Measurements from ENCODE around the gene ZNF266.

The ZNF266 gene

DNA sequence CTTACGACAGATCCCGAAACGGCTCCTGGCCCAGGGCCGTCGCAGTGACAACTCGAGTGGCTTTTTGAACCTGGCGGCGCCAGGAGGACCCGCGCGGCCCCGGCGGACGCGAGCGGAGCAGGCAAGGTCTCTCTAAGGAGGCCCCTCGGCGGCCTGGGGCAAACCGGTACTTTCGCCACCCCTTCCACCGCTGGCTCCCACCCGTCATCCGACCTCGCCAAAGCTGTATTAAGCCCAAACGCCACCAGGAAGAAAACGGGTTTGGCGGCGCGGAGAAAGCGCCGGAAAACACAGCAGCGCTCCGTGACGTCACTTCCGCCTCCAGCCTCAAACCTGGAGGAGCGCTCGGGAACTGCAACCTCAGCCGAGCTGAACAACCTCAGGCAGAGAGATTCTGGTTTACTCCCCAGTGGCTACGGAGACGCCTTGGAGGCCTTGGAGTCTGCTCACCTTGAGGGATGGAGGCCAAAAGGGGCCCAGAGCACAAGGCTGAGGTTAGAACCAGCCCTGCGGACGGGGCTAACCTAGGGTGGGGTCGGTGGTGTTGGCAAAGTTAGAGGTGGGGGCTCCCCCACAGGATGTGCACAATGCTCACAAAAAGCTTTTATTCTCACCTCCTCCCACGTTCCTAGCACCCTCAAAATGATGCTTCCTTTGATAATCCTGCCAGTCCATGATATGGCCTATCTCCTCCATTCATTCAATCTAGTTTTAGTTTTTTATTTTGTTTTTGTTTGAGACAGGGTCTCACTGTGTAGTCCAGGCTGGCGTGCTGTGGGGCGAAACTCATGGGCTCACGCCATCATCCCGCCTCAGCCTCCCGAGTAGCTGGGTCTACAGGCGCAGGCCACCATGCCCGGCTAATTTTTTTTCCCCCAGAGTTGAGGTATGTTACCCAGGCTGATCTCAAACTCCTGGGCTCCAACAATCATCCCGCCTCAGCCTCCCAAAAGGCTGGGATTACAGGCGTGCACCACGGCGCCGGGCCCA, at the start of gene ZNF266:
Gene ZNF266, minus strand, starts transcription at position 295 of the 990 bp plus-strand sequence. CDS start 15,484 bp downstream, outside the sequence.
- DNase-seq = peak; percentile 39

DNA sequence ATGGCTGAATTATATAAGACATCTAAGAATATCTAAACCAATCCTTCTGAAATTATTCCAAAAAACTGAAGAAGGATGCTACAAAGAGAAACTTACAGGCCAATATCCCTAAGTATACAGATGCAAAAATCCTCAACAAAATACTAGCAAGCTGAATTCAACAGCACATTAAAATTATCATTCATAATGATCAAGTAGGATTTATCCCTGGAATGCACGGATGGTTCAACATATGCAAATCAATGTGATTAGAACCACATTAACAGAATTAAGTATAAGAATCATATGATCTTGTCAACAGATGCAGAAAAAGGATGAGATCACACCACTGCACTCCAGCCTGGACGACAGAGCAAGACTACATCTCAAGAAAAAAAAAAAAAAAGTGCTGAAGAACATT, 49.8 kb upstream of the ZNF266 start:
- DNase-seq = no peak

DNA sequence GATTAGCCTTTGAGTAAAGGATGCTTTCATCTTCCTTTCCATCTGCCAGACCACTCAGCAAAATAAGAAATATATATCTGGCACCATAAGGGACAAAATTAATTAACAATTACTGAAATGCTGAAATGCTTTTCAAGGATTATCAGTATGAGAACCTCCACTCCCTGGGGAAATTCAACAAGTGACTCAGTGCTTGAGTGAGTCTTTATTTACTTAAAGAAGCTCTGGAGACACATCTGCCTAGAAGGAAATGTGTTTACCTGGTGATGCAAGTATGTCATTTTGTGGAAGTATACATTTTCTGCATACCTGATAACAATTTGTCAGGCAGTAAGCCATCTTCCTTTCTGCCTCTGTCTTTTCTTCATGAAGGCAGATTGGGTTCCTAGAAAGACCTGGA, 39.6 kb upstream of the ZNF266 start:
- DNase-seq = no peak

DNA sequence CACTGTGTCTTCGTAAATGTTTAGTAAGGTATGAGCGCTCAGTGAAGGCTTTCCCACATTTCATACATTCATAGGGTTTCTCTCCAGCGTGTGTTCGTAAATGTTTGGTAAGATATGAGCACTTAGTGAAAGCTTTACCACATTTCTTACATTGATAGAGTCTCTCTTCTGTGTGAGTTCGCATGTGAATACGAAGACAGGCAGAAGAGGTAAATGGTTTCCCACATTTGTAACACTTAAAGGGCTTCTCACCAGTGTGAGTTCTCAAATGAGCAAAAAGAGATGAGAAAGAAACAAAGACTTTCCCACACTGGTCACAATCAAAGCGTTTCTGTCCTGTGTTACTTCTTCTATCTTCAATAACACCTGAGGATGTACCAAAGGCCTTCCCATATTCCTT, 31.8 kb upstream of the ZNF266 start:
- no peak for DNase-seq

DNA sequence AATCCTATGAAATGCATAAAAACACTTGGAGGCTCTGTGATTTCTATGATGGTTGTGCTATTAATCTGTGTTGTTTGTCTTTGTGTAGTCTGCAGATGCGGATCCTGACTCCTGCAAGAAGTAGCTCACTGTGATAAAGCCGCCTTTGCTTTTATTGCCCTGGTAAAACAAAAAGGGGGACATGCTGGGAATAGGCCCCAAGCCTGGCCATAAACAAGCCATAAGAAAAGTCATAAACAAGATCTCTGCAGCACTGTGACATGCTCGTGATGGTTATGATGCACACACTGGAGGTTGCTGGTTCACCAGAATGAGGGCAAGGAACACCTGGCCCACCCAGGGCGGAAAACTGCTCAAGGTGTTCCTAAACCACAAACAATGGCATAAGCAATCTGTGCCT, 26.6 kb upstream of the ZNF266 start:
- no peak for DNase-seq

DNA sequence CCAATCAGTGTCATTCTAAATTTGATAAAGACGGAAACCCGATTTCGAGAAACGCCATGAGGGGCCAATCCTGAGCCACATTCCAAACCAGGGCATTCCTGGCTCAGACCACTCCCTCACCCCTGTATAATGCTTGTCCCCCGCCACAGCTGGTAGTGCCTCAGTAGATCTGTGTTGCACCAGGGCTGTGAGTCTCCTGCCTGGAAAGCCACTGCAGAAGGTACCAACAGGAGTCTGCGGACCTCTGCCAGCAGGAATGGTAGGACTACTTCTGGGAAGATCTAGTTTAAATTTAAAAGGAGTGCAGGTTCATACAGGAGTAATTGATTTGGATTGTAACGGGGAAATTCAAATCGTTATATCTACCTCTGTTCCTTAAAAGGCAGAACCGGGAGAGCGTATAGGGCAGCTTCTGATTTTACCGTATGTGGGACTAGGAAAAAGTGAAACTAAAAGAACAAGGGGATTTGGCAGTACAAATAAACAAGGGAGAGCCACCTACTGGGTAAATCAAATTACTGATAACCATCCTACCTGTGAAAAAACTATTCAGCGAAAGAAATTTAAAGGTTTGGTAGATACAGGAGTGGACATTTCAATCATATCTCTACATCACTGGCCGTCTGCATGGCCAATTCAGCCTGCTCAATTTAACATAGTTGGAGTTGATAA, 20.8 kb upstream of the ZNF266 start:
- DNase-seq = no peak

DNA sequence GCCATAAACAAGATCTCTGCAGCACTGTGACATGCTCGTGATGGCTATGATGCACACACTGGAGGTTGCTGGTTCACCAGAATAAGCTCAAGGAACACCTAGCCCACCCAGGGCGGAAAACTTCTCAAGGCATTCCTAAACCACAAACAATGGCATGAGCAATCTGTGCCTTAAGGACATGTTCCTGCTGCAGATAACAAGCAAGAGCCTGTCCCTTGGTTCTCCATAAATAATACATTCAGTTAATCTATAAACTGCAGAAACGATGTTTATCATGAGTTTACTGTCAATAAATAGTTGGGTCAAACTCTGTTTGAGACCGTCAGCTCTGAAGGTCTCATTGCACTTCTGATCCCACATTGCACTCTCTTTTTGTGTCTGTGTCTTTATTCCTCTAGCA, 18.6 kb upstream of the ZNF266 start:
- DNase-seq = no peak

DNA sequence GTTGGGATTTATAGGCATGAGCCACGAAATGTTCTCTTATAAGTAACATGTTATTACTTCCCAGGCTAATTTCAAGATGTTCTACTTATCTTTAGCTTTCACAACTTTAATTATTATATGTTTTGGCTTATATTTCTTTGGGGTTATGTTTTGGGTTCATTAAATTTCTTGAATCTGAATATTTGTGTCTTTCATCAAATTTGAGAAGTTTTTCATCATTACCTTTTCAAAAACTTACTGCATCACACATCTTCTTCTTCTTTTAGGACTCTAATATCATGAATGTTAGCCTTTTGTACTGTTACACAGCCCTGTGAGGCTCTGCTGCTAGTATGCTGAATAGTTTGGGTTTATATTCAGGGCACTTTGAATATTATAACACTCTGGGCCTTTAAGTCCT, 9.7 kb upstream of the ZNF266 start:
- no peak for DNase-seq

DNA sequence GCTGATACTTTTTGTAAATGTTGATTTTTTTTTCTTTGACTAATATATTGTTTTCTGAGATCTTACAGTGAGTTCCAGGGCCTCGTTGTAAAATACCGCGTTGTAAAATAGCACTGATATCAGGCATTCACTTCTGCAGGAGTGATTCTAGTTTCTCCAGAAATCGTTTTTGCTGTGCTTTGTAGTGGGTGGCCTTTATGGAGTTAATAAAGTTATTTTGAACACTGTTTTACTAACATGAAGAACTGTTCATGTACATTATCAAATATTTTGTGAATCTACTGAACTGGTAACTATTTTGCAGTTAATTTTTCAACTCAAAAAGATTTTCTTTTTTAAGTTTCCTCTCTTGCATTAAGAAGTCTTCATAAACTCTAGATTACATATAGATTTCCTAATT, 985 bp upstream of the ZNF266 start:
- no peak for DNase-seq

DNA sequence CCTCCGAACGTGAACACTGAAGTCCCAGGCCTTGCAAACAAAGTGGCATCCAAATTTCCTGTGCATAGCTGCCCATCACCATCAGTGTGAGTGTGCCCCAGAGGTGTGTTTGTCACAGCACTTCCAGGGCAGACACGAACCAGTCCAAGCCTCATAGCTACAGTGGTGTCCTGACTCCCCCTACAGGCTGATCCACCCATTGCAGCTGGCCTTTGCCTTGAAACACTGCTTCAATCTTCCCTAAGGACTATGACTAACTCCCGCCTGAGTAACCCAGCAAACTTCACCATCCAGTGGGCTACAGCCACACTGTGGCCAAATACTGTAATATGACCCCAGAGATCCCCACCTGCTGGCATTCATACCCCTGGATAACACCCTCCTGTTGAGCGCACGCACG, 3.9 kb downstream of the ZNF266 start:
- no peak for DNase-seq

DNA sequence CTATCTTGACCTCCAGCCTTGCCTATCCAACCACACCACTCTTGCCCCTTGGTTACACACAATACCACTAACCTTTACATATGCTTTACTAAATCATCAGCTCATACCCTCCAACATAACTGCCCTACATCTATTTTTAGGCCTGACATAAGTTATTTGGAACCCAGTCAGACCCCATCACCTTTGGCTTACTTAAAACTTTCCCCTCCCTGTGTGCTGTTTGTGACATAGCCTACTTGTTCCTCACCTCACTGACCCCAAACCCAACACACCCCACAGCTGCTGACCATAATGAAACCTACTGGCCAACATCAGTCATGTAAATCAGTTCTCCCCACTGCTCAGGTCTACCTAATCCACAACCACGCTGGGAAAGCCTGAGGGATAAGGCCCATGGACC, 4.9 kb downstream of the ZNF266 start:
- DNase-seq = no peak

DNA sequence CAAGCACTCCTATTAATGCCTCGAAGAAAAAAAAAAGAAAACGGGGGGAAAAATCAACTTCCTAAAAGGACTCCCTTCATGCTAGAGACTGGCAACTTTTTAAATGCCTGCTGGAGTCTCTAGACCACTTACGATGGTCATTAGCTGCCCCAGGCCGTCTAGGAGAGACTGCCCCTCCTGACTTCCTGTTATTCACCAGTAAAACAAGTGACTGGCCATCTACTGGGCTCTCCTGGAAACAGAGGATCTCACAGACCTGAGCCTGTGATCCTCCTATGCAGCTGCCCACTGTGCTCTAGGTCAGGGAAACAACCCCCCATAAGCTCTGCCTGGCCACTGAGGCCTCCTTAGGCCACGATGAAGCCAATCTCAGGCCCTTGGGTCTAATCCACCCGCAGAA, 7.4 kb downstream of the ZNF266 start:
- DNase-seq = no peak

DNA sequence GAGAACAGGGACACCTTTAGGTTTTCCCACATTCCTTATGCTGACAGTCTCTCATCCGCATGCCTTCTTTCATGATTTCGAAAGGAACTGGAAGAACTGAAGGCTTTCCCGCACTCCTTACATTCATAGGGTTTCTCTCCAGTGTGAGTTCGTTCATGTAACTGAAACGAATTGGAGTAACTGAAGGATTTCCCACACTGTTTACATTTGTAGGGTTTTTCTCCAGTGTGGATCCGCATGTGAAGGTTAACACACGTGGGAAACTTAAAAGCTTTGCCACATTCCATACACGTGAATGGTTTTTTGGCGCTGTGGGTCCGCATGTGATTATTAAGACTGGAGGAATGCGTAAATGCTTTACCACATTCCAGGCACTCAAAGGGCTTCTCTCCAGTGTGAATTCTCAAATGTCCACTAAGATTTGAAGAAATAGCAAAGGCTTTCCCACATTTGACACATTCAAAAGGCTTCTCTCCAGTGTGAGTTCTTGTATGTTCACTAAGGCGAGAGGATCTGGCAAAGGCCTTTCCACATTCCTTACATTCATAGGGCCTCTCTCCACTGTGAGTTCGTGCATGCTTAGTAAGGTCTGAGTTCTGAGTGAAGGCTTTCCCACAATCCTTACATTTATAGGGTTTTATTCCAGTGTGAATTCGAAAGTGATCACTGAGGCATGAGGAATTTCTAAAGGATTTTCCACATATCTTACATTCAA, 22.0 kb downstream of the ZNF266 start:
- no peak for DNase-seq

DNA sequence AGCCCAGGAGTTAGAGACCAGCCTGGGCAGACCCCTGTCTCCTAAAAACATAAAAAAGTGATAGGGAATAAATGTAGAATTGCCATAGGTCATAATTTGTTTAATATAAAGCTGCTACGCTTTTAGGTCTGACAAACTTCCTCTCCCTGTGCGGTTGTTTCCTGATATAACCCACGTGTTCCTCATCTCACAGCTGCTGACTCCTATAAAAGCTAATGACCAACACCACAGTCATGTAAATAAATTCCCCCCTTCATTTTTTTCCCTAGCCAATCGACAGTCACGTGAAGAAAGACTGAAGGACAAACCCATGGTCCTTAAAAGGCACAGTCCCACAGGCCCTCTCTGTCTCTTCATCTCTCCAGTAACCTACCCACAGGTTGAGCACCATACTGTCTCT, 27.5 kb downstream of the ZNF266 start:
- DNase-seq = no peak

DNA sequence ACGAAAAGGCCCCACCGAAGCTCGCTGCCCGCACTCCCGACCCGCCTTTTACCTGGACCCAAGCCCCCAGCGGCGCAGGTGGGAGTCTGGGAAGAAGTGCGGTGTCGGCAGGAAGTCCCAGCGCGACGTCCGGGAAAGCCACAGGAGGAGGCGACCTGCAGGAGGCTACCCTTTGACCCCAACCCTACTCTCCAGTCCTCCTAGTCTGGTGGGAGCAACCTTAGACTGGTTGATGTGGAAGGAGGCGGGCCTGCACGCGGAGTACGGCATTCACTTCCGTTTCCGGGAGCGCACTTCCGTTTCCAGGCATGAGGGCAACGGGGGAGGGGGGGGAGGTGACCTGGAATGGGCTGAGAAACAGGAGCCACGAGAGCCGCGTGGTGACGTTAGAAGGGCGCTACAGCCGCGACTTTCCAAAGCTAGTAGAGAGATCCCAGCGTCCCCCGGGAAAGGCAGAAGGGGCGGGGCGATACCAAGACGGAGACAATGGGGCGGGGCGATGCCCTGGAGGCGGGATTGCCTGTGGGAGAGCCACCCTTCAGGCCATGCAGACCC, 28.5 kb downstream of the ZNF266 start:
- DNase-seq = peak; percentile 6

DNA sequence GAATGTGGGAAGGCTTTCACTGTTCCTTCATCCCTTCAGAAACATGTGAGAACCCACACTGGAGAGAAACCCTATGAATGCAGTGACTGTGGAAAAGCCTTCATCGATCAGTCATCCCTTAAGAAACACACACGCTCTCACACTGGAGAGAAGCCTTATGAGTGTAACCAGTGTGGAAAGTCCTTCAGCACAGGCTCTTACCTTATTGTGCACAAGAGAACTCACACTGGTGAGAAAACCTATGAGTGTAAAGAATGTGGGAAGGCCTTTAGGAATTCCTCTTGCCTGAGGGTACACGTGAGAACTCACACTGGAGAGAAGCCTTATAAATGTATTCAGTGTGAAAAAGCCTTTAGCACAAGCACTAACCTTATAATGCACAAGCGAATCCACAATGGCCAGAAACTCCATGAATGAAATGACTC, 54.0 kb downstream of the ZNF266 start:
- no peak for DNase-seq

DNA sequence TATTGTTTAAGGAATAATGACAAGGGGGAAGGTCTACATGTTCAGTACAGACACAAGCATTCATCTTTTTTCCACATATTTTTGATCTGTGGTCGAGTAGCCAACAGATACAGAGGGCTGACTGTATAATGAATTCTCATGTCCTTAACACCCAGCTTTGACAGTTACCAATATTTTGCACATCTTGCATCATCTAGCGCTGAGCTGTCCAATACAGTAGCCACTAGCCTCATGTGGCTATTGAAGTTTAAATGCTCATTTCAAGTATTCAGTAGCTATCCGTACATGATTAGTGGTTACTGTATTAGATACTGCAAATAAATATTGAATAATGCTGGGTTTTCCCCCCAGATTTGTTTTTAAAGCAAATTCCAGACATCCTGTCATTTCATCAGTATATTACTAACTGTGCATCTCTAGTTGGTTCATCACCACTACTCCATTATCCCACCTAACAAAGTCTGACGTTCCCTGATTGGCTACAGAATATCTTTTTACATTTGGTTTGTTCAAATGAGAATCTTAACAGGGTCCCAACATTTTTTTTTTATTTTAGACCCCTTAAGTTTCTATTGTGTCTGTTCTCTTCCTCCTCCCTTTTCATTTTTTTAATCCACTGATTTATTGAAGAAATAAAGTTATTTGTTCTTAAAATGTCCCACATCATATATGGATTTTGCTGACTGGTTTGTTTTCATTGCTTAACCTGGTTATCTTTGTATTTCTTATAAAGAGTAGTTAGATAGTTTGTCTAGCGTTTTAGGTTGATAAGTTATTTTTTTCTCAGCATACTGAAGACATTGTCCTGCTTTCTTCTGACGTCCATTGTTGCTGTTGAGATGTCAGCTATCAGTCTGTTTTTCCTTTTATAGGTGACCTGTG, 64.4 kb downstream of the ZNF266 start:
- no peak for DNase-seq

DNA sequence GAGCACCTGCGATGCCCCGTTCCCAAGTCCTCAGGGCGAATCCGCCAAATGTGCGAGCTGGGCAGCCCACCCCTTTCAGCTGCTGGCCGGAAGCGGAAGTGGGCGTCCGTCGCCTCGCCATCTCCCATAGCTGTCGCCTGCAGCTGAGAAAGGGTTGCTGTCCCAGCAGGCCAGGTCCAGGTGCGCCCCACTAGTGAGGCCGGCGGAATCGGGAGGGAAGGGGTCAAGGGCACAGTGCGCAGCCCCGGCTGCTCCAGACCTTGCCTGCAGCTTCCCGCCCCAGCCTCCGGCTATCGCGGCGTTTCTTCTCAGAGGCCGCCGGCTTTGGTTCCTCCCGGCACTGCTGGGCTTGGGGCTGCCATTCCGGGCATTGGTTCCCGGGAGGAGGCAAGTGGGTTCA, 72.5 kb downstream of the ZNF266 start, which contains the start of gene ZNF177:
Gene ZNF177, plus strand, starts transcription at position 109 of the 400 bp plus-strand sequence. CDS start 15,299 bp downstream, outside the sequence.
- no peak for DNase-seq
